ENCODE data around the gene RPRD2.

- TF ChIP-seq CTCF (optimal IDR thresholded peaks at IDR 0.05 in 1 of 3, IDR thresholded peaks at IDR 0.05 in 1 of 3, conservative IDR thresholded peaks at IDR 0.05 in 1 of 3; ENCODE audit: extremely low read depth in 1 of 3, insufficient read depth in 2 of 3, low read length in 3 of 3) (no peak), EZH2 (IDR thresholded peaks at IDR 0.05; ENCODE audit: low read length) (no peak)
Observed at GRCh38 chr1:150422541-150422940, 58.6 kb downstream of the RPRD2 start.

Data from keratinocyte (primary cell).